Activated T-helper 2 cell treated with anti-CD3 and anti-CD28 coated beads, Interferon-gamma antibody, Interleukin-2, Interleukin-4, amounts not matched to agents 10 μg/mL and 5 μg/mL and 100 μg/mL, durations not matched to agents 14 hours and 24 hours and 36 hours (primary cell): ENCODE data around the gene TCF4. TPM values are rescaled to one million over a fixed set of nuclear protein-coding genes. Genes with fewer than 3 reads are reported as not detected.
"Not testable (repeated sequence)": the region's sequence is repeated elsewhere in the genome, so short reads cannot be mapped to it uniquely, and the experiment has no call there.

ENCODE experiments used
- DNase-seq: peaks from one replicate; pipeline ENCODE4 v3.0.0; 2021; ENCODE audit warnings: low spot score
- H3K27ac Mint-ChIP-seq: one replicate; pipeline ENCODE4 v1.8.0; 2021; ENCODE audit warnings: mixed read lengths
- H3K27me3 Mint-ChIP-seq: one replicate; pipeline ENCODE4 v1.8.0; 2021; ENCODE audit warnings: low read depth, mixed read lengths
- H3K36me3 Mint-ChIP-seq: one replicate; pipeline ENCODE4 v1.8.0; 2021; ENCODE audit warnings: low read depth, mixed read lengths
- H3K4me1 Mint-ChIP-seq: one replicate; pipeline ENCODE4 v1.8.0; 2021; ENCODE audit warnings: low read depth, mixed read lengths
- H3K4me3 Mint-ChIP-seq: one replicate; pipeline ENCODE4 v1.8.0; 2021; ENCODE audit warnings: low read depth, mild to moderate bottlenecking, moderate library complexity, mixed read lengths
- H3K9me3 Mint-ChIP-seq: one replicate; pipeline ENCODE4 v1.8.0; 2021; ENCODE audit warnings: mixed read lengths
- intact Hi-C: fragments of 100-400 bp; cut with micrococcal nuclease; formaldehyde crosslinking; loops from one replicate; pipeline ENCODE4 v1.15.1; 2023
- total RNA-seq: library from RNA; stranded (reverse); gene quantifications from 2 replicates; pipeline ENCODE4 v1.2.3, GENCODE V29; 2022

The TCF4 gene
- total RNA-seq, 1 donor from 2014 or later = 5.5 TPM

DNA sequence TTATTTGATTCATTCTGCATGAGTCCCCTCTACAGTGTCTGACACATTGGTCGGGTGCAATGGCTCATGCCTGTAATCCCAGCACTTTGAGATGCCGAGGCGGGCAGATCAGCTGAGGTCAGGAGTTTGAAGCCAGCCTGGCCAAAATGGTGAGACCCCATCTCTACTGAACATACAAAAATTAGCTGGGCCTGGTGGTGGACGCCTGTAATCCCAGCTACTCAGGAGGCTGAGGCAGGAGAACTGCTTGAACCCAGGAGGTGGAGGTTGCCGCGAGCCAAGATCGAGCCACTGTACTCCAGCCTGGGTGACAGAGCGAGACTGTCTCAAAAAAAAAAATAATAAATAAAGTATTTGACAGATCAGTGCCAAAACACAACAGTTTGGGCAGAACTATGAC, 118.9 kb downstream of the TCF4 start:
- H3K27me3 Mint-ChIP-seq, intact Hi-C loops, H3K36me3 Mint-ChIP-seq, H3K4me1 Mint-ChIP-seq, H3K4me3 Mint-ChIP-seq, DNase-seq, H3K9me3 Mint-ChIP-seq, H3K27ac Mint-ChIP-seq: not testable (repeated sequence)

- H3K27ac Mint-ChIP-seq = no peak overlapping the region
- H3K27me3 Mint-ChIP-seq = no peaks in the 10 kb centered on the region
Observed at GRCh38 chr18:55466789-55467188, 121.2 kb downstream of the TCF4 start.

GRCh38 chr18:55465313-55465712, 122.7 kb downstream of the TCF4 start:
- intact Hi-C loops = no loop called here
- Mint-ChIP-seq H3K27ac (no peak overlapping the region), H3K4me3 (no peak overlapping the region), H3K9me3 (no peaks in the 10 kb centered on the region), H3K27me3 (no peaks in the 10 kb centered on the region), H3K4me1 (no peaks in the 10 kb centered on the region), H3K36me3 (no peaks in the 10 kb centered on the region)
- DNase-seq = no peak

More at GRCh38 chr18:55466789-55467188, 121.2 kb downstream of the TCF4 start:
- H3K9me3 Mint-ChIP-seq = no peaks in the 10 kb centered on the region
- intact Hi-C loops = no loop called here
- H3K4me3 Mint-ChIP-seq = no peak overlapping the region
- H3K36me3 Mint-ChIP-seq = no peaks in the 10 kb centered on the region
- H3K4me1 Mint-ChIP-seq = peaks cover 3% of the 10 kb centered on the region
- no peak for DNase-seq

DNA sequence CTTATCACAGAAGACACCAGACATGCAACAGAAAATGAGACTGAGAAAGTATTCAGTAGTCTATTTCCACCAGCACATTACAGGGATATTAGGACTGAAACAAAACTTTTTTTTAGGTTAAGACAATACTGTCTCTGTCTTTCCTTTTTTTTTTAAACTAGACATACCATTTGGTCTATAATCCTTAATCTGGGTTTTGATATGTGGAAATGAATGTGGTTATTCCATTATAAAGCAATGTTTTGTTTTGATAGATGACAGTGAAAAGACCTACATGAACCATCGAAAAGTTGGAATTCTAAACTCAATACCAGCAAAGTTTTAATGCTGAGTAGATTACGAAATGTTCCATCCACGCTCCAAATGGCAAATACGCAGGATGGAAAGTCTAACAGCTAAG, 123.4 kb downstream of the TCF4 start:
- DNase-seq = no peak
- intact Hi-C loops = no loop called here
- Mint-ChIP-seq H3K4me1 (no peaks in the 10 kb centered on the region), H3K9me3 (no peaks in the 10 kb centered on the region), H3K27me3 (peaks cover 1% of the 10 kb centered on the region), H3K4me3 (no peak overlapping the region), H3K36me3 (no peaks in the 10 kb centered on the region), H3K27ac (no peak overlapping the region)

DNA sequence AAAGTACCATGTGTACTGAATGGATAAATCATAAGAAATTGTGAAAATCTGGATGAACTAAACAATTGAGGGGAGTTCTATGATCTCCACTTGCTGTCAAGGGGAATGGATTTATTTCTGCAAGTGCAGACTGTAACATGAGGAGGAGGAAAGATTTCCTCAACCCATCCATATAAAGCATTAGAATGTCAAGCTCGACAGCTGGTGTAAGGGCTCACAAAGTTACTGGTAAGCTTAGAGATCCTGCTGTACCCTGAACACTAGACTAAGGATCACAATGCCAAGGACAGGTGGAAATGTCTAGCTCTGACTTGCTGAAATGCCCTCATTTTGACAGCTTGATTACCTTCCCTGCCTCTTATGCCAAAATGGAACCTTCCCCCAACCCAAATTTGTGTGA, 125.3 kb downstream of the TCF4 start:
- Mint-ChIP-seq H3K4me1 (no peaks in the 10 kb centered on the region), H3K27ac (no peak overlapping the region), H3K27me3 (peaks cover 1% of the 10 kb centered on the region), H3K4me3 (no peak overlapping the region), H3K36me3 (no peaks in the 10 kb centered on the region), H3K9me3 (no peaks in the 10 kb centered on the region)
- intact Hi-C loops = no loop called here
- DNase-seq = no peak

DNA sequence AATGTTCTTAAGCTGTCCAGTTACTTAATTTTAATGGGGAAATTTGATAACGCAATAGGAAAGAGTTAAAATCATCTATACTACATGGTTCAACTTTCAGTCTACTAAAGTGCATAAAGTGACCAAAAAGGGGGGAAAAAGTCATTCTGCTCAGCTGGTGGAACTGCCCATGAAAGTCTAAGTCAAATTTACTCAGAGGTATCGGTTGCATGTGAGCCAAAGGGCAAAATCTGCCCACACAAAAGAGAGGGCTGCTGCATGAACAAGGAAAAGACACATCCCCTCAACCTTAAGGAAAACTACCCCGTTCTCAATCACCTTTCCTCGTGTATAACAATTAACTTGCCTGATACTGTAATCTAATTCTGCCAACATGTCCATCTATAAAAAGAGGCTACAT, 126.1 kb downstream of the TCF4 start:
- Mint-ChIP-seq H3K27ac (no peak overlapping the region), H3K9me3 (no peaks in the 10 kb centered on the region), H3K36me3 (no peaks in the 10 kb centered on the region), H3K27me3 (peaks cover 1% of the 10 kb centered on the region), H3K4me1 (no peaks in the 10 kb centered on the region), H3K4me3 (no peak overlapping the region)
- intact Hi-C loops = no loop called here
- no peak for DNase-seq

DNA sequence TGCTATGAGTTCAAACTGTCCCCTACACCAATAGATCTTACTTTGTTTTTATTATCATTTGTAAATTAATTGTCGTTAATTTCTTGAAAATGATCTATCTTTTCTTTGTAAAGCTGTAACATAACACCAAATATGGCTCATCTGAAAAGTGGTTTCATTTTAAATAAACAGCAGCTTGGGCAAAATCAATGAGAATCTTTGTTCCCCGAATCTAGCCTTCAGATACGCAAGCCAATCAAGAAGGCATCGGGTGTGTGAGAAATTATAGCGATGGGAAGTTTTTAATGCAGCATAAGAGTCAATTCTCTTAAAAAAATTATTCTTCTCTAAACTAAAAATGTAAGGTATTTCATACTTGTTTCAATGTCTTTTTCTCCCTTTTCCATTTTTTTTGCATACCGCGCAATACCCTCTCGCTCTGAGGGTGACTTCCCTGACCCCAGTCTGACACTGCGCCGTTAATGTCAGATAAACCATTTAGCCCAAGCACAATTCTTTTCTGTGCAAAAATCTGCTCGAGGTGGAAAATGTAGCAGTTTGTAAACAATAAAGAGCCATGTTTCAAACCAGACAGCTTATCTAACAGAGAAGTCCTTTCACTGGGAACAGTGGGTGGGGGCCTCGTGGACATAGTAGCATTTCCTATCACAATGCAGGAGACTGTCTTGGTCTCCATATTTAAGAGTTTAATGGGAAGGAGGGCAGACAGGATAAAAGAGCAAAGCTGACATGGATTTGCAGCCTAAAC, 129.4 kb downstream of the TCF4 start:
- H3K27me3 Mint-ChIP-seq = peaks cover 1% of the 10 kb centered on the region
- no peak overlapping the region for H3K4me3 Mint-ChIP-seq
- no peaks in the 10 kb centered on the region for H3K4me1 Mint-ChIP-seq
- intact Hi-C loops = no loop called here
- H3K36me3 Mint-ChIP-seq = no peaks in the 10 kb centered on the region
- DNase-seq = no peak
- H3K9me3 Mint-ChIP-seq = no peaks in the 10 kb centered on the region
- no peak overlapping the region for H3K27ac Mint-ChIP-seq

DNA sequence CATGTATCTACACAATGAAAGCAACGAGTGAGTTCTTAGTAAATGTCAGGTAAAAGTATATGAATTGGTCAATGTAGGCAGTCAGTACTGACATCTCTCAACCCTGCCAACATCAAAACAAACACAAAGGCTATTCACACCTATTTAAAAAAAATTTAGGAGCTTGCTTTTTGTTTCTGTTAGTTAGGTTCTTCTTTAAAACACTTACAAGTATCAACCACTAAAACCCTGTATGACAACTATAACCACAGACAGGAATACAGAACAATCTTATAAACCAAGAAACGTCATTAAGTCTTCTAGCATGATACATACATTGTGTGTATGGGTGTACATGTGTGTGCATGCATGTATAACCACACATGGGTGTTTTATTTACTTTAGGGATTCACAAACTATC, 131.0 kb downstream of the TCF4 start:
- H3K4me3 Mint-ChIP-seq = no peak overlapping the region
- H3K4me1 Mint-ChIP-seq = no peaks in the 10 kb centered on the region
- H3K27me3 Mint-ChIP-seq = peaks cover 1% of the 10 kb centered on the region
- no peak overlapping the region for H3K27ac Mint-ChIP-seq
- intact Hi-C loops = no loop called here
- DNase-seq = no peak
- H3K36me3 Mint-ChIP-seq = no peaks in the 10 kb centered on the region
- H3K9me3 Mint-ChIP-seq = no peaks in the 10 kb centered on the region

DNA sequence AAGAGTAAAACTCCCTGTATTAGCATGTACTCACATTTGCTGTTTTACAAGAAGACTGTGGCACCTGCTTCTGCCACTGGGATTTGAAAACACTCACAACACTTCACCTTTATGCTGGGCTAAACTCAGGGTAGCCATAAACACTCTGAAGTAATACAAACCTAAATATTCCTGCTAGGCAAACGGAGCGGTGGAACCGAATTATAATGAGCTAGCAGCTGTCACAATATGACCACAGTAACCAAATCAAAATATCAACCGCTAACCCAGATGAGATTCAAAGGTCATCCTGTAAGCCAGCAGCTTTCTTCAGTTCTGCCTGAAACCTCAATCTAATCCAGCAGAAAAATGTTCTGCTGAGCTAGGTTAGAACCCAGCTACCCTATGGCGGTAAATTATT, 132.1 kb downstream of the TCF4 start:
- intact Hi-C loops = no loop called here

DNA sequence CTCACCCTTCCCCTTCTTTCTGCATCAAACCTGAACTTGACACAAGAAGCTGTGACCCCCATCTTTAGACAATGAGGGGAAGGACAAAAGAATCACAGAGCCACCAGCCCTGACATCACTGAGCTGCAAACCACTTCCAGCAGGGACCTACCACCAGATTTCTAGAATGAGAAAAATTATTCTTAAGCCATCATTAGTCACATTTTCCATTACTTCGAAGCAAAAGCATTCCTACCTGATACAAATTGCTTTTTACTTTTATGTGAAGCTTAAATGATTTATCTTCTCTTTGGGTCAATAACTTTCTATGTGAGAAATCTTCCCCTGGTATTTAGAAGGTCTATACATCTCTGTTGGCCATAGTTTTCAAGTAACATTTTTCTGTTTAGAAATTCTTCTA, 134.8 kb downstream of the TCF4 start:
- no peak overlapping the region for H3K4me3 Mint-ChIP-seq
- no peak for DNase-seq
- no peak overlapping the region for H3K27ac Mint-ChIP-seq
- H3K4me1 Mint-ChIP-seq = no peaks in the 10 kb centered on the region
- H3K9me3 Mint-ChIP-seq = no peaks in the 10 kb centered on the region
- intact Hi-C loops = no loop called here
- H3K36me3 Mint-ChIP-seq = no peaks in the 10 kb centered on the region
- H3K27me3 Mint-ChIP-seq = no peaks in the 10 kb centered on the region

More for the DNA sequence above, 132.1 kb downstream of the TCF4 start:
- no peak overlapping the region for H3K27ac Mint-ChIP-seq
- DNase-seq = no peak
- no peaks in the 10 kb centered on the region for H3K36me3 Mint-ChIP-seq
- peaks cover 1% of the 10 kb centered on the region for H3K27me3 Mint-ChIP-seq
- no peaks in the 10 kb centered on the region for H3K9me3 Mint-ChIP-seq
- H3K4me1 Mint-ChIP-seq = no peaks in the 10 kb centered on the region
- no peak overlapping the region for H3K4me3 Mint-ChIP-seq

DNA sequence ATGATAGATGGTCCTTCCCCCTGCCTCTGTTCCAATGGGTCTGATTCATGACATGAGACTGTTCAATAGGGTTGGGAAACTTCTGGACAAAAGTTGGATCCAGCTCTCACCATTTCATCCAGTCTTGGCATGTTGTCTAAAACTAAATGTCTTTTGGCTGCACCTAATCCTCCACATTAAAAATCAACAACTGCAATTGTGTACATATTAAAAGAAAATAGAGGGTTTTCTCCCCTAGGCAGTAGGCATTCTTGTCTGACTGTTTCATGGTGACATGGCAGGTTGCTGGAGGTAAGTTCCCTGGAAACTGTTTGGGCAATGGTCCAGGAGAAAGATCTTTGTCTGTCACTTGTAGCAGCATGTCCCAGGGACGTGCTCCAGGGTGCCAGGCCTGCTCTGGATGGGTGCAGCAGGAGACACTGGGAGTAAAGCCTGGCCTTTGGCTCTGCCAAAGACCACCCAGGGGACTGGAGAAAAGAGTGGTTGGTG, 135.8 kb downstream of the TCF4 start:
- H3K27ac Mint-ChIP-seq = no peak overlapping the region
- no peaks in the 10 kb centered on the region for H3K4me1 Mint-ChIP-seq
- DNase-seq = no peak
- H3K27me3 Mint-ChIP-seq = no peaks in the 10 kb centered on the region
- intact Hi-C loops = no loop called here
- no peaks in the 10 kb centered on the region for H3K9me3 Mint-ChIP-seq
- H3K4me3 Mint-ChIP-seq = no peak overlapping the region
- H3K36me3 Mint-ChIP-seq = no peaks in the 10 kb centered on the region

GRCh38 chr18:55449412-55450140, 138.4 kb downstream of the TCF4 start:
- intact Hi-C loops = no loop called here
- Mint-ChIP-seq H3K27me3 (no peaks in the 10 kb centered on the region), H3K27ac (no peak overlapping the region), H3K9me3 (no peaks in the 10 kb centered on the region), H3K36me3 (no peaks in the 10 kb centered on the region), H3K4me1 (no peaks in the 10 kb centered on the region), H3K4me3 (no peak overlapping the region)
- DNase-seq = no peak

DNA sequence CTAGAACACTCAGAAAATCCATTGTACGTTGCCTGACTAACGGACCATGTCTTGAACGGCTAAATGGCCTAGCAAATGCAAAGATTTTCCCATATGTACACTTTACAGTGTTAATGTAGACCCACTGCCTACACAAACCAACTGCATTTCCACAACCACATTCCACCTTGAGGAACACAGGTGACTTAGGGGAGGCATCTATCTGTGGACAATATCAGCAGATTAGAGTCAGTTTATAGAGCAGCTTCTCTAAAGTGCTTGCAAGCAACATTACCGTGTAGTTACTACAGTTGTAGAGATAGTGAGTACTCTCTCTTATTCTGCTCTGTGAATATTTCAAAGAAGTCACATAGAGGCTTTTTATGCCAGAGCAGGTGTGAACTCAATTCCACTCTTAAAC, 139.6 kb downstream of the TCF4 start:
- Mint-ChIP-seq H3K9me3 (no peaks in the 10 kb centered on the region), H3K27me3 (no peaks in the 10 kb centered on the region), H3K27ac (no peak overlapping the region), H3K4me1 (no peaks in the 10 kb centered on the region), H3K36me3 (no peaks in the 10 kb centered on the region), H3K4me3 (no peak overlapping the region)
- no peak for DNase-seq
- intact Hi-C loops = no loop called here
